ENCODE data around the gene SLC2A10. TPM values are rescaled to one million over a fixed set of nuclear protein-coding genes. Genes with fewer than 3 reads are reported as not detected.

The SLC2A10 gene
- total RNA-seq, 3 donors from 2014 or later (not counting 1 experiment from before 2014, with no cell fraction given), result 0.26 to 2.2 (median 0.79) TPM

DNA sequence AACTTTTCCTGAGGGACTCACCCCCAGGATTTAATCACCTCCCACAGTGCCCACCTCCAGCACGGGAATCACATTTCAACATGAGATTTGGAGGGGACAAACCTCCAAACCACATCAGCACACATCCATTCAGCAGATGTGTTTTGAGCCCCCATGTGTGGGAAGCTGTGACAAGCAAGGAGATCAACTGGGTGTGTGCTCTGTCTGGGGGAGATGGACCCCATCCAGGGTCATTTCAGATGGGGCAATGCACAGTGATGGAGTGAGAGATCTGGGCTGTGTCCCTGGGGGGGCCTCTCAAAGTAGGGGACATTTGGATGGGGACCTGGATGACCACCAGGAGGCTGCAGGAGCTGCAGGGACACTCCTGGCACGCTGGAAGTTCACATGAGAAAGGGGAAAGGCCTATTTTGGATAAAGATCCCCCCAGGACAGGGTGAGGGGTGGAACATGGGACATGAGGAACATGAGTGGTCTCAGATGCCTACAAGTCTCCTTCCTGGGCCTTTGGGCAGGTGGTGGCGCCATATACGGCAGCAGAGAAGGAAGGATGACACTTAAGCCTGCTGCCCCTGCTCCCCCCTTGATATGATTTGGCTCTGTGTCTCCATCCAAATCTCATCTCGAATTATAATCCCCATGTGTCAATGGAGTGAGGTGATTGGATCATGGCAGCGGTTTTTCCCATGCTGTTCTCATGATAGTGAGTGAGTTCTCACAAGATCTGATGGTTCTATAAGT, 49.6 kb downstream of the SLC2A10 start:
- Histone ChIP-seq H3K9me3 (ENCODE audit: control insufficient read depth, insufficient read depth, low read length) (no peaks in the 10 kb centered on the region), H3K4me1 (ENCODE audit: control insufficient read depth, insufficient read depth, low read length) (no peaks in the 10 kb centered on the region), H3K36me3 (ENCODE audit: control insufficient read depth, insufficient read depth, low read length) (no peaks in the 10 kb centered on the region), H3K27me3 (ENCODE audit: control insufficient read depth, insufficient read depth, low read length) (no peaks in the 10 kb centered on the region), H3K4me3 (ENCODE audit: low read length) (no peak overlapping the region), H3K27ac (ENCODE audit: low read length) (no peak overlapping the region)
- no peaks in the 10 kb centered on the region for H3K9me3 Mint-ChIP-seq
- H3K4me1 Mint-ChIP-seq, result peaks cover 0 to 5% of the 10 kb centered on the region in 2 donors
- TF ChIP-seq, protein P1, sequence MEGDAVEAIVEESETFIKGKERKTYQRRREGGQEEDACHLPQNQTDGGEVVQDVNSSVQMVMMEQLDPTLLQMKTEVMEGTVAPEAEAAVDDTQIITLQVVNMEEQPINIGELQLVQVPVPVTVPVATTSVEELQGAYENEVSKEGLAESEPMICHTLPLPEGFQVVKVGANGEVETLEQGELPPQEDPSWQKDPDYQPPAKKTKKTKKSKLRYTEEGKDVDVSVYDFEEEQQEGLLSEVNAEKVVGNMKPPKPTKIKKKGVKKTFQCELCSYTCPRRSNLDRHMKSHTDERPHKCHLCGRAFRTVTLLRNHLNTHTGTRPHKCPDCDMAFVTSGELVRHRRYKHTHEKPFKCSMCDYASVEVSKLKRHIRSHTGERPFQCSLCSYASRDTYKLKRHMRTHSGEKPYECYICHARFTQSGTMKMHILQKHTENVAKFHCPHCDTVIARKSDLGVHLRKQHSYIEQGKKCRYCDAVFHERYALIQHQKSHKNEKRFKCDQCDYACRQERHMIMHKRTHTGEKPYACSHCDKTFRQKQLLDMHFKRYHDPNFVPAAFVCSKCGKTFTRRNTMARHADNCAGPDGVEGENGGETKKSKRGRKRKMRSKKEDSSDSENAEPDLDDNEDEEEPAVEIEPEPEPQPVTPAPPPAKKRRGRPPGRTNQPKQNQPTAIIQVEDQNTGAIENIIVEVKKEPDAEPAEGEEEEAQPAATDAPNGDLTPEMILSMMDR (IDR thresholded peaks at IDR 0.05), result no peak
- H3K27me3 Mint-ChIP-seq (ENCODE audit: low read depth in 2 of 2), result peaks cover 6 to 7% of the 10 kb centered on the region in 2 donors
- intact Hi-C loops (cut with micrococcal nuclease), result no loop called here
- H3K36me3 Mint-ChIP-seq, result no peaks in the 10 kb centered on the region
- no peak overlapping the region for H3K27ac Mint-ChIP-seq
- WGBS (ENCODE audit: insufficient coverage), result 81% methylated on average over 6 of the region's 6 CpGs
- no peak overlapping the region for H3K4me3 Mint-ChIP-seq
- DNase-seq, result no peak
- ATAC-seq, result no peak

DNA sequence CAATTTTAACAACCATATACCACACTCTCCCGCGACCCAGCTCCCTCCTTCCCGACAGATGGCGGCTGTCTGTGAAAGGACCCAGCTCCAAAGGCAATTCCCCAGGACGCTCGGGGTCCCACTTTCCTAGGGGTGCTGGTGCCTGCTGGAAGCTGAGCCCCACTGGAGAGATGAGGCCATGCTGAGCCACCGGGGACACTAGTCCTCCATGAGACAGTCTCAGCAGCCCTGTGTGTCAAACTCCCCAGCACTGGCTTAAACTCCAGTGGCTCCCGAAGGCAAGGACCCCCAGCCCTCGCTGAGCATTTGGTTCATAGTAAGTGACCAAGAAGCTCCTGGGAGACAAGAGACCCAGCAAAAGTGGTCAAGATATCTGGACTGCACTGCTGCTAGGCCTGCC, 52.1 kb downstream of the SLC2A10 start:
- Mint-ChIP-seq H3K4me3 (no peak overlapping the region), H3K4me1 (peaks cover 0 to 5% of the 10 kb centered on the region in 2 donors), H3K27me3 (ENCODE audit: low read depth in 2 of 2) (peaks cover 7 to 13% of the 10 kb centered on the region in 2 donors), H3K36me3 (no peaks in the 10 kb centered on the region), H3K9me3 (no peaks in the 10 kb centered on the region), H3K27ac (no peak overlapping the region)
- DNase-seq (no peak), ATAC-seq (no peak)
- no peaks in the 10 kb centered on the region for H3K27me3 ChIP-seq (ENCODE audit: control insufficient read depth, insufficient read depth, low read length)
- intact Hi-C loops (cut with micrococcal nuclease), result no loop called here
- 92% methylated on average over 9 of the region's 9 CpGs for WGBS (ENCODE audit: insufficient coverage)
- no peak overlapping the region for H3K4me3 ChIP-seq (ENCODE audit: low read length)
- no peak overlapping the region for H3K27ac ChIP-seq (ENCODE audit: low read length)
- H3K36me3 ChIP-seq (ENCODE audit: control insufficient read depth, insufficient read depth, low read length), result no peaks in the 10 kb centered on the region
- TF ChIP-seq, protein P1 (IDR thresholded peaks at IDR 0.05), result no peak
- no peaks in the 10 kb centered on the region for H3K9me3 ChIP-seq (ENCODE audit: control insufficient read depth, insufficient read depth, low read length)
- H3K4me1 ChIP-seq (ENCODE audit: control insufficient read depth, insufficient read depth, low read length), result no peaks in the 10 kb centered on the region

DNA sequence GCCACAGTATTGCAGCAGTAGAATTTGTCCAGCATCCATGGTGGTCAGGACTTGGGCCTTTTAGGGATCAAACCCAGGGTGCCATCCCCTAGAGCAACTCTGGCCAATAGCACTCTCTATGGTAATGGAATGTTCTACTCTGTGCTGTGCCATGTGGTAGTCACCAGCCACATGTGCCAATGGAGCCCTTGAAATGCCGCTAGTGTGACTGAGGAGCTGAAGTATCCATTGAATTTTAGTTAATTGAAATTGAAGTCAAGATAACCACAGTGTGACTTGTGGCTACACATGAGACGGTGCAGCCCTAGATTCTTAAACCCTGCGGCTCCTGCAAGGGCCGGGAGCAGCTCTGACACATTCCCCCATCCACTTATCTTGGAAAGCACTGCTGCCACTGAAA, 54.6 kb downstream of the SLC2A10 start:
- H3K4me1 ChIP-seq (ENCODE audit: control insufficient read depth, insufficient read depth, low read length), result no peaks in the 10 kb centered on the region
- H3K27me3 ChIP-seq (ENCODE audit: control insufficient read depth, insufficient read depth, low read length), result no peaks in the 10 kb centered on the region
- ATAC-seq, result no peak
- H3K9me3 ChIP-seq (ENCODE audit: control insufficient read depth, insufficient read depth, low read length), result no peaks in the 10 kb centered on the region
- H3K36me3 Mint-ChIP-seq, result no peaks in the 10 kb centered on the region
- H3K9me3 Mint-ChIP-seq, result no peaks in the 10 kb centered on the region
- H3K27me3 Mint-ChIP-seq (ENCODE audit: low read depth in 2 of 2), result peaks cover 7 to 15% of the 10 kb centered on the region in 2 donors
- no peak overlapping the region for H3K4me3 Mint-ChIP-seq
- 94% methylated on average over 4 of the region's 4 CpGs for WGBS (ENCODE audit: insufficient coverage)
- TF ChIP-seq, protein P1 (IDR thresholded peaks at IDR 0.05), result no peak
- no peak overlapping the region for H3K27ac ChIP-seq (ENCODE audit: low read length)
- no peak overlapping the region for H3K4me3 ChIP-seq (ENCODE audit: low read length)
- no peak for DNase-seq
- H3K27ac Mint-ChIP-seq, result no peak overlapping the region
- intact Hi-C loops (cut with micrococcal nuclease), result no loop called here
- H3K4me1 Mint-ChIP-seq, result no peaks in the 10 kb centered on the region
- no peaks in the 10 kb centered on the region for H3K36me3 ChIP-seq (ENCODE audit: control insufficient read depth, insufficient read depth, low read length)

Measured in natural killer cell (primary cell).